ENCODE measurements around the gene SIRT5. TPM values are rescaled to one million over a fixed set of nuclear protein-coding genes. Genes with fewer than 3 reads are reported as not detected.

The SIRT5 gene
- total and polyA plus RNA-seq, 2 donors from 2014 or later, result 12.0 to 16.8 TPM

- Histone ChIP-seq H3K4me1 (ENCODE audit: control insufficient read depth in 2 of 3, insufficient read depth in 2 of 3, low read depth in 1 of 3, low read length in 3 of 3) (no peaks in the 10 kb centered on the region), H3K9ac (ENCODE audit: low read length in 3 of 3) (no peak overlapping the region), H3K9me3 (ENCODE audit: control insufficient read depth in 2 of 3, insufficient read depth in 1 of 3, low read length in 3 of 3) (no peaks in the 10 kb centered on the region), H3K27ac (ENCODE audit: low read depth in 2 of 2, low read length in 2 of 2) (peak overlapping the region; percentile 32 to 49), H3K27me3 (ENCODE audit: control insufficient read depth, insufficient read depth, low read length) (no peaks in the 10 kb centered on the region), H3K36me3 (ENCODE audit: control insufficient read depth in 2 of 3, insufficient read depth in 3 of 3, low read length in 3 of 3) (no peaks in the 10 kb centered on the region), H3K4me3 (ENCODE audit: low read length in 3 of 3) (no peak overlapping the region)
- intact Hi-C loops (cut with DNase I), result no loop called here
- FAIRE-seq (no peak), DNase-seq (peak in 2 of 5 donors; percentile 53 to 74)
- no peak for TF ChIP-seq CTCF (IDR thresholded peaks at IDR 0.05; ENCODE audit: borderline replicate concordance, extremely low read depth, insufficient read depth)
Measured at GRCh38 chr6:13526727-13527670, 47.4 kb upstream of the SIRT5 start.

- H3K4me1 ChIP-seq (ENCODE audit: control insufficient read depth in 2 of 3, insufficient read depth in 2 of 3, low read depth in 1 of 3, low read length in 3 of 3), result no peaks in the 10 kb centered on the region
- intact Hi-C loops (cut with DNase I), result no loop called here
- no peak for TF ChIP-seq CTCF (IDR thresholded peaks at IDR 0.05; ENCODE audit: borderline replicate concordance, extremely low read depth, insufficient read depth)
- no peak overlapping the region for H3K9ac ChIP-seq (ENCODE audit: low read length in 3 of 3)
- FAIRE-seq, result no peak
- H3K27me3 ChIP-seq (ENCODE audit: control insufficient read depth, insufficient read depth, low read length), result no peaks in the 10 kb centered on the region
- no peaks in the 10 kb centered on the region for H3K9me3 ChIP-seq (ENCODE audit: control insufficient read depth in 2 of 3, insufficient read depth in 1 of 3, low read length in 3 of 3)
- DNase-seq, result no peak
- H3K4me3 ChIP-seq (ENCODE audit: low read length in 3 of 3), result no peak overlapping the region
- no peaks in the 10 kb centered on the region for H3K36me3 ChIP-seq (ENCODE audit: control insufficient read depth in 2 of 3, insufficient read depth in 3 of 3, low read length in 3 of 3)
- no peak overlapping the region for H3K27ac ChIP-seq (ENCODE audit: low read depth in 2 of 2, low read length in 2 of 2)
Measured at GRCh38 chr6:13527671-13528056, 46.7 kb upstream of the SIRT5 start.

- H3K4me1 ChIP-seq (ENCODE audit: control insufficient read depth in 2 of 3, insufficient read depth in 2 of 3, low read depth in 1 of 3, low read length in 3 of 3), result no peaks in the 10 kb centered on the region
- H3K27me3 ChIP-seq (ENCODE audit: control insufficient read depth, insufficient read depth, low read length), result no peaks in the 10 kb centered on the region
- no peak for TF ChIP-seq CTCF (IDR thresholded peaks at IDR 0.05; ENCODE audit: borderline replicate concordance, extremely low read depth, insufficient read depth)
- no peaks in the 10 kb centered on the region for H3K36me3 ChIP-seq (ENCODE audit: control insufficient read depth in 2 of 3, insufficient read depth in 3 of 3, low read length in 3 of 3)
- FAIRE-seq (no peak), DNase-seq (no peak)
- no peak overlapping the region for H3K4me3 ChIP-seq (ENCODE audit: low read length in 3 of 3)
- H3K27ac ChIP-seq (ENCODE audit: low read depth in 2 of 2, low read length in 2 of 2), result no peak overlapping the region
- intact Hi-C loops (cut with DNase I), result no loop called here
- H3K9ac ChIP-seq (ENCODE audit: low read length in 3 of 3), result no peak overlapping the region
- no peaks in the 10 kb centered on the region for H3K9me3 ChIP-seq (ENCODE audit: control insufficient read depth in 2 of 3, insufficient read depth in 1 of 3, low read length in 3 of 3)
Measured at GRCh38 chr6:13528232-13528631, 46.2 kb upstream of the SIRT5 start.
